ENCODE data around the gene PEMT. TPM values are rescaled to one million over a fixed set of nuclear protein-coding genes. Genes with fewer than 3 reads are reported as not detected.

Gene PEMT
- total RNA-seq, 2 experiments from 2014 or later, result 11.4 to 12.0 TPM

DNA sequence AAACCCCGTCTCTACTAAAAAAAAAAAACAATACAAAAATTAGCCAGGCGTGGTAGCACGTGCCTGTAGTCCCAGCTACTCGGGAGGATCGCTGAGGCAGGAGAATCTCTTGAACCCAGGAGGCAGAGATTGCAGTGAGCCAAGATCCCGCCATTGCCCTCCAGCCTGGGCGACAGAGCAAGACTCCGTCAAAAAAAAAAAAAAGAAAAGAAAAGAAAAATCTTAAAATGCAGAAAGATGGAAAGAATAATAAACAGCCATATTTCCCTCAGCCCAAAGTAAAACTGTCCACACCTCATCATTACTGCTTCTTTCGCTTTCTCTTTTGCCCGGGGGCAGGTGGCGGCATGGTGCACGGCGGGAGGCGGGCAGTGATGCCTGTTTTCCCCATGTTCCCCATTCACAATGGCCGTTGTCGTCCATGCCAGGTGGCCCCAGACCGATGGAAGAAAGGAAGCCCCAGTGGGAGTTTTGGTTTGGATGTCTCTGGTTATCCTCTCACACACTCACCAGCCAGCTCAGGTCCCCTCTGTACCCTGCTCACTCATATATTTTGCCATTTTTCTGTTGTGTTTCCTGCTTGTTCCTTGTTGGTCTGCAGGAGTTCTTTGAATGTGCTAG is 37.0 kb upstream of the PEMT start:
- ChIA-PET POLR2A (interaction anchor here (0.7 kb wide), 1 partner anchor 37 kb away, joined by 3 read pairs; the partner anchor contains the start of gene PEMT), CTCF (no interaction called here)
- H3K4me3 Mint-ChIP-seq, result peak overlapping the region; percentile 92
- no peaks in the 10 kb centered on the region for H3K9me3 Mint-ChIP-seq
- H3K36me3 Mint-ChIP-seq (ENCODE audit: low read depth), result no peaks in the 10 kb centered on the region
- peak overlapping the region; percentile 81 for H3K27ac Mint-ChIP-seq
- H3K4me1 Mint-ChIP-seq (ENCODE audit: low read depth), result peaks cover 9% of the 10 kb centered on the region
- peak overlapping the region in 1 of 2 donors; percentile 49 for H3K27ac ChIP-seq (ENCODE audit: low read depth in 1 of 2, low read length in 2 of 2)
- H3K36me3 ChIP-seq (ENCODE audit: insufficient read depth, low read length), result no peaks in the 10 kb centered on the region
- peaks cover 10% of the 10 kb centered on the region for H3K4me1 ChIP-seq (ENCODE audit: insufficient read depth, low read length)
- no peaks in the 10 kb centered on the region for H3K27me3 ChIP-seq (ENCODE audit: control insufficient read depth in 1 of 2, insufficient read depth in 2 of 2, low read length in 2 of 2)
- DNase-seq (peak in 13 of 14 experiments; percentile 8 to 74 (median 30)), ATAC-seq (ENCODE audit: poor library complexity) (peak; percentile 79)
- H3K27me3 Mint-ChIP-seq, result no peaks in the 10 kb centered on the region
- H3K4me3 ChIP-seq (ENCODE audit: low read length), result peak overlapping the region; percentile 56
- intact Hi-C loops (cut with DNase I, micrococcal nuclease), result no loop called here
- H3K9me3 ChIP-seq (ENCODE audit: control insufficient read depth in 1 of 2, insufficient read depth in 1 of 2, low read length in 2 of 2), result no peaks in the 10 kb centered on the region
- TF ChIP-seq, protein P1, sequence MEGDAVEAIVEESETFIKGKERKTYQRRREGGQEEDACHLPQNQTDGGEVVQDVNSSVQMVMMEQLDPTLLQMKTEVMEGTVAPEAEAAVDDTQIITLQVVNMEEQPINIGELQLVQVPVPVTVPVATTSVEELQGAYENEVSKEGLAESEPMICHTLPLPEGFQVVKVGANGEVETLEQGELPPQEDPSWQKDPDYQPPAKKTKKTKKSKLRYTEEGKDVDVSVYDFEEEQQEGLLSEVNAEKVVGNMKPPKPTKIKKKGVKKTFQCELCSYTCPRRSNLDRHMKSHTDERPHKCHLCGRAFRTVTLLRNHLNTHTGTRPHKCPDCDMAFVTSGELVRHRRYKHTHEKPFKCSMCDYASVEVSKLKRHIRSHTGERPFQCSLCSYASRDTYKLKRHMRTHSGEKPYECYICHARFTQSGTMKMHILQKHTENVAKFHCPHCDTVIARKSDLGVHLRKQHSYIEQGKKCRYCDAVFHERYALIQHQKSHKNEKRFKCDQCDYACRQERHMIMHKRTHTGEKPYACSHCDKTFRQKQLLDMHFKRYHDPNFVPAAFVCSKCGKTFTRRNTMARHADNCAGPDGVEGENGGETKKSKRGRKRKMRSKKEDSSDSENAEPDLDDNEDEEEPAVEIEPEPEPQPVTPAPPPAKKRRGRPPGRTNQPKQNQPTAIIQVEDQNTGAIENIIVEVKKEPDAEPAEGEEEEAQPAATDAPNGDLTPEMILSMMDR (IDR thresholded peaks at IDR 0.05), result no peak

DNA sequence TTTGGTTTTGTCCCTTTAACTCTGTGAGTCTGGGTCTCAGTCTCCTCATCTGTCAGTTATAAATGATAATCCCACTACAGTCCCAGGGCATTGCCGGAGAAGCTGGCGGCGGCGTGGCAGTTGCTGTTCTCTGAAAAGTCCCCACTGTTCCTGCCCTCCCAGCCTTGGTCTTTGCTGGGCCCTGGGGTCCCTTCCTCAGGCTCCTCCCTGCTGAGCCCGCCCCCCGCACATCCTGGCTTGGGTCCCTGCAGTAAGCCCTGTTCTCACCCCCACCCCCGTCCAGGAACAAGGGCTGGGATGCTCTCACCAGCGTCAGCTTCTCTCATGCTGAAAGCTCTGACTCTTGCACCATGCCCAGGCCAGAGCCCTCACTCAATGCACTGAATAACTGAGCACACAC is 35.3 kb upstream of the PEMT start:
- Mint-ChIP-seq H3K27me3 (no peaks in the 10 kb centered on the region), H3K4me3 (no peak overlapping the region), H3K4me1 (ENCODE audit: low read depth) (peaks cover 9% of the 10 kb centered on the region), H3K27ac (no peak overlapping the region), H3K9me3 (no peaks in the 10 kb centered on the region), H3K36me3 (ENCODE audit: low read depth) (no peaks in the 10 kb centered on the region)
- no peak for ATAC-seq (ENCODE audit: poor library complexity)
- intact Hi-C loops (cut with DNase I, micrococcal nuclease), result no loop called here
- Histone ChIP-seq H3K27ac (ENCODE audit: low read depth in 1 of 2, low read length in 2 of 2) (no peak overlapping the region), H3K4me1 (ENCODE audit: insufficient read depth, low read length) (peaks cover 10% of the 10 kb centered on the region), H3K36me3 (ENCODE audit: insufficient read depth, low read length) (no peaks in the 10 kb centered on the region), H3K9me3 (ENCODE audit: control insufficient read depth in 1 of 2, insufficient read depth in 1 of 2, low read length in 2 of 2) (no peaks in the 10 kb centered on the region), H3K27me3 (ENCODE audit: control insufficient read depth in 1 of 2, insufficient read depth in 2 of 2, low read length in 2 of 2) (no peaks in the 10 kb centered on the region), H3K4me3 (ENCODE audit: low read length) (no peak overlapping the region)
- TF ChIP-seq, protein P1 (IDR thresholded peaks at IDR 0.05), result no peak
- ChIA-PET POLR2A (no interaction called here), CTCF (no interaction called here)
- no peak for DNase-seq

DNA sequence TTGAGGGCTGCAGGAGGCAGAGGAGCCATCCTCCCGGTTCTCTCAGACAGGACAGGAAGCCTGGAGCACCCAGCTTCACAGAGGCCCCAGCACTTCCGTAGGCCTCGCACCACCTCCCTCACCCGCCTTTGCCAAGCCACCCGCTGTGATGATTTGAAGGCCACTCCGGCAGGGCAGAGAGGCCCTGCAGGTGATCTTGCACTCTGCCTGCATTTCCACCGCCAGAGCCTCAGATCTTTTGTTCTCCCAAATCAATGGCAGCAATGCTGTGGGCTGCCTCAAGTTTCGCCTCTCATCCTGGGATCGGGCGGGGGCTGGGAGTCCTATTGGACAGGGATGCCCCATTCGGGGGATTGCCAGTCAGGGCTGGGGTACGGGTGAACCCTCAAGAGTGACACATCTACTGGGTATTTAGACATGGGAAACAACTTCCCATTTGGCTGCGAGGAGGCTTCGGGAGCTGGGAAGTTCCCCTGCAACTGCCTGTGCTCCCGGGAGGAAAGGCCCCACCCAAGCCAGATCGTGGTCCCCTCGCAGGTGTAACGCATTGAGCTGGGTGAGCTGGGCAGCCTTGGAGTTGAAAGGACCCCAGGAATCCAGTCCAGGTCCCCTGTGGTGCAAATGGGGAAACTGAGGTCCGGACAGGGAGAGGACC is 34.8 kb upstream of the PEMT start:
- H3K4me3 ChIP-seq (ENCODE audit: low read length), result no peak overlapping the region
- H3K27me3 ChIP-seq (ENCODE audit: control insufficient read depth in 1 of 2, insufficient read depth in 2 of 2, low read length in 2 of 2), result no peaks in the 10 kb centered on the region
- H3K27me3 Mint-ChIP-seq, result no peaks in the 10 kb centered on the region
- ChIA-PET POLR2A (no interaction called here), CTCF (no interaction called here)
- no peaks in the 10 kb centered on the region for H3K9me3 ChIP-seq (ENCODE audit: control insufficient read depth in 1 of 2, insufficient read depth in 1 of 2, low read length in 2 of 2)
- H3K36me3 ChIP-seq (ENCODE audit: insufficient read depth, low read length), result no peaks in the 10 kb centered on the region
- no peak overlapping the region for H3K4me3 Mint-ChIP-seq
- H3K27ac ChIP-seq (ENCODE audit: low read depth in 1 of 2, low read length in 2 of 2), result no peak overlapping the region
- ATAC-seq (ENCODE audit: poor library complexity) (no peak), DNase-seq (no peak)
- peaks cover 10% of the 10 kb centered on the region for H3K4me1 ChIP-seq (ENCODE audit: insufficient read depth, low read length)
- H3K9me3 Mint-ChIP-seq, result no peaks in the 10 kb centered on the region
- TF ChIP-seq, protein P1 (IDR thresholded peaks at IDR 0.05), result no peak
- H3K4me1 Mint-ChIP-seq (ENCODE audit: low read depth), result peaks cover 9% of the 10 kb centered on the region
- H3K36me3 Mint-ChIP-seq (ENCODE audit: low read depth), result no peaks in the 10 kb centered on the region
- H3K27ac Mint-ChIP-seq, result no peak overlapping the region
- intact Hi-C loops (cut with DNase I, micrococcal nuclease), result no loop called here

Data from CD4-positive, alpha-beta T cell (primary cell).